GM15510 (cell line): ENCODE data around the gene CD3E.

ENCODE experiments used
- POLR2A ChIP-seq: IDR thresholded peaks from 3 replicates; pipeline ENCODE4 v1.6.1; 2011; ENCODE audit warnings: borderline replicate concordance; ENCODE audit not compliant: insufficient read length; ENCODE audit errors: extremely low read depth

The CD3E gene

DNA sequence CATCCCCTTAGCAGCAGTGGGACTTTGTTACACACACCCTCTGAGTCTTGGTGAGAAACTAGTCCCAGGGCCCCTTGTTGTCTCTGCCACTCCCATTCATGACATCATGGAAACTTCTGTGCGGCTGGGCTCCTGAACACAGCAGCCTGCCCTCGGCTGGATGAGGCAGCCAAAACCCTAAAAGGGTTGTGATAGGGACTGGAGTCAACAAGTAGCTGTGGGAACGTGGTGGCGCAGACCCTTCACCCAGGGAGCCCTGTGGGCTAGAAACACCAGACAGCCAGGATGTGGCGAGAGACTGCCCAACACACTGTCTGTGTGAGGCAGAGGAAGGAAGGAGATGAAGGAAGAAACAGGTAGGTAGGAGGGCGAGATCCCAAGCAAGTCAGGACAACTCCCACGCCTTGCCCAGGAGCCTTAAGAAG, 34.1 kb downstream of the CD3E start:
- no peak for TF ChIP-seq POLR2A

DNA sequence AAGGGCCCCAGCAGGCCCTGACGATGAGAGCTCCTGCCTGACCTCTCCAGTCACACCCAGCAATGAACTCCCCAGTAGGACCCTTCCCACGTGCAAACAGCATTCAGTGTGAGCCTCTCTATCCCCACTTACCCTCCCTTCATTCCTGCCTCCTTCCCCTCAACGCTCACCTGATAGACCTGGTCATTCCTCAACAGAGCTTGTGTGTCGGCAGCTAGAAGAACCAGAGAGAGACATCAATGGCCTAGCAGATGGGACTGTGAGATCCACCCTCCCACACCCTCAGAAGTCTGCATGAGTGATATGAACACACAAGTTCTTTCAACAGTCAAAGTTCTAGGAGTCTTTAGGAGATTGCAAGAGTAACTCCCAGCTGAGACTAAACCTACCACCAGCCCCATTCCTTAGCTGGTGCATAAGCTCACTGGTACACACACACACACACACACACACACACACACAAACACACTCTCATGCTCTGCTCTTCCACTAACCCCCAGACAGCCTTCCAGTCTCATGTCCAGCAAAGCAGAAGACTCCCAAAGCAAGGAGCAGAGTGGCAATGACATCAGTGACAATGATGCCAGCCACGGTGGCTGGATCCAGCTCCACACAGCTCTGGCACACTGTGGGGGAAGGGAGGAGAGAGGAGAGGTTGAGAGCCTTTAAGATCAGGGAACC, 34.9 kb downstream of the CD3E start:
- TF ChIP-seq POLR2A, result no peak

DNA sequence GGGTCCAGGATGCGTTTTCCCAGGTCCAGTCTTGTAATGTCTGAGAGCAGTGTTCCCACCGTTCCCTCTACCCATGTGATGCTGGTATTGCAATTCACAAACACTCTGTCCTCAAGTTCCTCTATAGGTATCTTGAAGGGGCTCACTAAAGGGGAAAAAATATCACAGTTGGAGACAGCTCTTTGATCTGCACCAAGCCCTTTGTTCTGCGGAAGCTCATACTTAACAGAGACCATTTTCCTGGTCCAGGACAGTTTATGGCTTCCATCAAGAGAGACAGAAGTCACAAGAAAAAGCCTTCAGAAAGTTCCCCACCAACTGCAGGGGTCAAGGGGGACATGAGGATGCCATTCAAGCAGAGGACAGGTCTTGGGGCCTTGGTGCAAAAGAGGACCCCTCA, 35.9 kb downstream of the CD3E start:
- TF ChIP-seq POLR2A, result no peak

DNA sequence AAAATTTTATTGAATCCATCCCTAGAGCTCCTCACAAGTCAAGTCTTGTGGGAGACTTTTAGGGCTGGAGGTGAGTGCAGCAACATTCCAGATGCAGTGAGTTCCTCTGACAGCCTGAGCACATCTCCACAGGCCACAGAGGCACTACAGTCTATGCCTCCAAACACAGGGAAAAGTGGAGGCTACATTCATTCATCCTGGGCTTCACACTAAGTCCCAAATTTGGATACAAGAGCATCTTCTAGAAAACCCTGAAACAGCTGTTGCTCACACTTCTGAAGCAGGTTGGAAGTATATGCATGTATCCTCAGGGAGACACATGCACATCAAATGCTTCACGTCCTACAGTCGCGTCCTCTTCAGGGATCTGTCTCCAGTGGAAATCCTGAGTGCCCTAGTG, 36.7 kb downstream of the CD3E start:
- no peak for TF ChIP-seq POLR2A

DNA sequence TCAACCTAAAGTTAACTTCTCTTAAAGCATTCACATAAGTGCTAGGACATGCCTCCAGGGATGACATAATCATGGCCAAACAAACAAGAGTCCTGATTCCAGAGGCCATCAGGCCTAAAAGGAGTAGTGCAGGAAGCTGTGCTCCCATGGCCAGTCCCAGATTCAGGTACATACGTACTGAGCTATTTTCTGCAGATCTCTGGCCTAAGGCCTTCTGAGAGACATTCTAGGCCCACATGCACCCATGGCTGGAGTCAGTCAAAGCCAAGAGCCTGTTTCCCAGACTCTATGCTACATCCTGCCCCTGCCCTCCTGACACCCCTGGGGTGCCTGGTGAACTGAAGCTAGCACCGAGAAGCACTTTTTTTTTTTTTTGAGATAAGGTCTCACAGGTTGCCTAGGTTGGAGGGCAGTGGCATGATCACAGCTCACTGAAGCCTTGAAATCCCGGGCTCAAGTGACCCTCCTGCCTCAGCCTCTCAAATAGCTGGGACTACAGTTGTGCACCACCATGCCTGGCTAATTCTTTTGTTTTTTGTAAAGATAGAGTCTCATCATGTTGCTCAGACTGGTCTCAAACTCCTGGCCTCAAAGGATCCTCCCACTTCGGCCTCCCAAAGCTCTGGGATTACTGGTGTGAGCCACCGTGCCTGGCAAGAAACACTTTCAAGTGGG, 37.4 kb downstream of the CD3E start:
- TF ChIP-seq POLR2A, result no peak

DNA sequence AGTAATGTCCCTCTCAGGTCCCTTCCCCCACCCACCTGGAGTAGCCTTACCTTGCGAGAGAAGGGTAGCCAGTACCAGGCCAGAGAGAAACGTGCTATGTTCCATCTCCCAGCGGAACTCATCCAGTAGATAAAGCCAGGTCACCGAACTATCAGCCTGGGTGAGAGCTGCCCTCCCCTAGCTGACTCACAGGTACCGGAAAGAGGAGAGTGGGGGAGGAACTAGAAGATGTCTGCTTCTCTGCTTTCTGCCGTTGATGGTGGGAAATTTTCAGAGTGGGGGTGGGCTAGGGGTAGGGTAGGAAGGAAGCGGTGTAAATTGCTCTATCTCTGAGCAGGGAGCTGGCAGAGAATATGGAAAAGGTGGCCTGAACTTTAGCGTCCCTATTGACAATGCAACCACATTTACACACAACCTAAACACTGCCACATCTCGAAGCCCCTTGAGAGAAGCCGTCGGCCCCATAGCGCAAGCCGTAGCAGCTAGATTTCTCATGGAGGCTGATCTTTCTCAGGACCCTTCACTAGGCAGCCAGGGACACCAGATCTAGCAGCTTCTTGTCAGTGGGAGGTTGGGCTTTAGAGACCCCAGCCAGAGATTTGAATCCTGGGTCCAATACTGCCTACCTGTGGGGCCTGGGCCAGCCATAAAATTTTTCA, 38.1 kb downstream of the CD3E start, which contains the start of gene CD3D:
Gene CD3D (minus strand): TSS at position 203 of the 659 bp plus-strand sequence. CDS start 98 bp downstream, at position 105.
- TF ChIP-seq POLR2A, result no peak

DNA sequence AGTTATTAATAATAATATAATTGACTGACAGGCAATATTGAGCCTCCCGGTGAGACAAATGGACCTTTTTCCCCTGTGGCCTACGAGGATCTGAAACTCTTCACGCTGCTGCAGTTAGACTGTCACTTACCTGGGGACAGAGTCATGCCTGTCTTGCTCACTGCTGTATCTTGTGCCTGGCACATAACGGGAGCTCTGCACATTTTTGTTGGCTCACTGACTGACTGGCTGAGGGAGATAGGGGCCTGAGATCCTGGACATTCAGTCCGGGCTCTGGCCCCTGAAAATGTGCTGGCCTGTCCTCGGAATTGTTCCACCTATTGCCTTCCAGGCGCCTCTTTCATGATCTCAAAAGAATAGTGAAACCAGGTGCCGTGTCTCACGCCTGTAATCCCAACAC, 38.7 kb downstream of the CD3E start:
- TF ChIP-seq POLR2A, result no peak

DNA sequence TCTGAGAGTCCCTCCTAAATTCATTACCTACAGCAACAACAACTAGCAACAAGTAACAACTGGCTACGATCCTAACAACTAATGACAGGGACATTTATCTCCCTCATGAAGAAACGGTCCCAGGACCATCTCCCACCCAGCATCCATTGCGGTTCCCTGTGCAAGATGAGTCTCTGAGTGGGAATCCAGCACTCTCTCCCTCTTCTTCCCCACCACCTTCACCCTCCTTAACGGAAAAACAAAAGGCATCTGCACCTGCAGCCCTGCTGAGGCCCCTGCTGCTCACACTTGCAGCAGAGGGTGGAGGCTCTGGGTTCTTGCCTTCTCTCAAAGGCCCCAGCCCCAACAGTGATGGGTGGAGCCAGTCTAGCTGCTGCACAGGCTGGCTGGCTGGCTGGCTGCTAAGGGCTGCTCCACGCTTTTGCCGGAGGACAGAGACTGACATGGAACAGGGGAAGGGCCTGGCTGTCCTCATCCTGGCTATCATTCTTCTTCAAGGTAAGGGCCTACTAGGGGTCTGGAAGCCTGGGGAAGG, 39.5 kb downstream of the CD3E start, which contains the start of gene CD3G:
Gene CD3G (plus strand): TSS at position 364 of the 535 bp plus-strand sequence. CDS start 80 bp downstream, at position 444.
- TF ChIP-seq POLR2A, result no peak

DNA sequence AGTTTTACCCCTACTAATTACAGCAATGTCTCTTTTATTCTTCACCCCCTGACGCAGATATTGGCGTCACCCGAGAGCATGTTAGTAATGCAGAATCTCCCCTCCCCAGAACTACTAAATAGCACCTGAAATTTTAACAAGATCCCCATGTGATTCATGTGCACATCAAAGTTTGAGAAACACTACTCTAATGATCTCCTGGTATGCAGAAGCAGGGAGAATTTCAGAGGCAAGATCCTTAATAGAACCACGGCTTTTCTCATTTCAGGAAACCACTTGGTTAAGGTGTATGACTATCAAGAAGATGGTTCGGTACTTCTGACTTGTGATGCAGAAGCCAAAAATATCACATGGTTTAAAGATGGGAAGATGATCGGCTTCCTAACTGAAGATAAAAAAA, 44.9 kb downstream of the CD3E start:
- no peak for TF ChIP-seq POLR2A

DNA sequence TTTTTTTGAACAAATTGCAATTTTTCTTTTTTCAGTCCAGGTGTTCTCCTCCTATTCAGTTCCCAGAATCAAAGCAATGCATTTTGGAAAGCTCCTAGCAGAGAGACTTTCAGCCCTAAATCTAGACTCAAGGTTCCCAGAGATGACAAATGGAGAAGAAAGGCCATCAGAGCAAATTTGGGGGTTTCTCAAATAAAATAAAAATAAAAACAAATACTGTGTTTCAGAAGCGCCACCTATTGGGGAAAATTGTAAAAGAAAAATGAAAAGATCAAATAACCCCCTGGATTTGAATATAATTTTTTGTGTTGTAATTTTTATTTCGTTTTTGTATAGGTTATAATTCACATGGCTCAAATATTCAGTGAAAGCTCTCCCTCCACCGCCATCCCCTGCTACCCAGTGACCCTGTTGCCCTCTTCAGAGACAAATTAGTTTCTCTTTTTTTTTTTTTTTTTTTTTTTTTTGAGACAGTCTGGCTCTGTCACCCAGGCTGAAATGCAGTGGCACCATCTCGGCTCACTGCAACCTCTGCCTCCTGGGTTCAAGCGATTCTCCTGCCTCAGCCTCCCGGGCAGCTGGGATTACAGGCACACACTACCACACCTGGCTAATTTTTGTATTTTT, 48.7 kb downstream of the CD3E start:
- no peak for TF ChIP-seq POLR2A

DNA sequence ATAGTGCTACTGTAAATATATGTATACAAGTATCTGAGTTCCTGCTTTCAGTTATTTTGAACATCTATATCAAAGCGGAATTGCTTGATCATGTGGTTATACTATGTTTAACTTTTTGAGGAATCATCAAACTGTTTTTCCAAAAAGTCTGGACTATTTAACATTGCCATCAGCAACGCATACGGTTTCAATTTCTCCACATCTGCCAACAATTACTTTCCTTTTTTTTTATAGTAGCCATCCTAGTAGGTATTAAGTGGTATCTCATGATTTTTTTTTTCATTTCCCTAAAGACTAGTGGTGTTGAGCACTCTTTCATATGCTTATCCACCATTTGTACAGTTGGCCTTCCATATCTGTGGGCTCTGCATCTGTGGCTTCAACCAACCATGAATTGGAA, 53.5 kb downstream of the CD3E start:
- no peak for TF ChIP-seq POLR2A

DNA sequence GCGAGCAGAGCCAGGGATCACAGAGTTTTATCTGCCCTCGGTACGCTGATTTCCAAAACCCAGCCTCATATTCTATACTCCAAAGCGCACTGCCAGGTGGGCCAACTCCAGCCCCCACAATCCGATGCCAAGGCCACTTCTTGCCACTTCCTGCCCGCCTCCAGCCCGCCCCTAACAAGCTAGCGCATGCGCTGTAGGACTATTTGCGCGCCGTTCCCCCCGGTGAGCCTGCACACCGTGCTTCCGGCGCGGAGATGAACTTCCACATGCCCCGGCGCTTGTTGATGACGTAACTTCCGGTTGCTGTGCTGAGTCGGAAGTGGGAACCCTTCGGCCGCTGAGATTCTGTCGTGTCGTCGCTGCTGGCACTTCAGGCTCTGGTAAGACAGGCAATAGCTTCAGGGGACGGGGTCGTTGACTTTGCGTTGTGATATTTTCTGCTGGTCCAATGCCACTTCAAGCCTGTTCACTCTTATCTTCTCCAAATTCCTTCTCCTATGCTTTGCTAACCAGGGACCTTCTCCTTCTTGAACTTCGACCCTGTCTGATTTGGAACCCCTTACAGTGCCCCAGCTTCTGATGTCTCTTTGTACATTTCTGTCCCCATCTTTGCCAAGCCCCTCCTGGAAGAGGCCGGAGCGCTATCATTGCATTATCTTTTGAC, 54.9 kb downstream of the CD3E start, which contains the start of gene UBE4A:
Gene UBE4A (plus strand): TSS at position 306 of the 664 bp plus-strand sequence. CDS start 5,481 bp downstream, outside the sequence.
- TF ChIP-seq POLR2A, result peak; percentile 96

DNA sequence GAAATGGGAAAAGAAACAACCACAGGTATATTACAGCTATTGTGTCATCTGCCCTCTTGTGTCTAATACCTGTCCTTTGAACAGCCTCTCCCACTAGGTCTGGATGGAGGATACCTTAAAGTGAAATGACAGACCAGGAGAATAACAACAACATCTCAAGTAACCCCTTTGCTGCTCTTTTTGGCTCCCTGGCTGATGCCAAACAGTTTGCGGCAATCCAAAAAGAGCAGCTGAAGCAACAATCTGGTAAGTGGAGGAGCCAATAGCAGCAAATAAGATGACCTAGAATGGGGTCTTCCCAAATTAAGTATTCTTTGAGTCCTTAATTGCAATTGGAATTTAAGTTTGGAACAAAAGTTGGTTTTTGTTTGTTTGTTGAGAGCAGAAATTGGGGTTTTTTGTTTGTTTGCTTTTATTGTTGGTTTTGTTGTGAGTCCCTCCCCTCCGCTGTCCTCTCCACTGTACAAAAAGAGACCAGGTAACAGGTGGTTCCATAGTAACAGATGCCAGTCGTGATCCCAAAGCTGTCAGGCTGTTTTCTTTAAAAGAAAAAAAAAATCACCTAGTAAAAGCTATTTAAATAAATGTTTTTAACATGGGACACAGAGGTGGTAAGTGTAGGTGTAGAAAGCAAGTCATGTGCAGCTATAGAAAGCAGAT, 60.6 kb downstream of the CD3E start:
- no peak for TF ChIP-seq POLR2A
